Measurements from ENCODE around the gene PGBD5.

- TF ChIP-seq CTCF (optimal IDR thresholded peaks at IDR 0.05 in 1 of 3, IDR thresholded peaks at IDR 0.05 in 1 of 3, conservative IDR thresholded peaks at IDR 0.05 in 1 of 3; ENCODE audit: extremely low read depth in 1 of 3, insufficient read depth in 2 of 3, low read length in 3 of 3): no peak
- no peak for TF ChIP-seq EZH2 (IDR thresholded peaks at IDR 0.05; ENCODE audit: low read length)
These were observed 9.7 kb downstream of the PGBD5 start for GRCh38 chr1:230416430-230416829.

Data from keratinocyte (primary cell).